ENCODE measurements around the gene MAS1L. TPM values are rescaled to one million over a fixed set of nuclear protein-coding genes. Genes with fewer than 3 reads are reported as not detected.

Gene MAS1L
- total RNA-seq, 1 donor from 2014 or later: 0.39 TPM

DNA sequence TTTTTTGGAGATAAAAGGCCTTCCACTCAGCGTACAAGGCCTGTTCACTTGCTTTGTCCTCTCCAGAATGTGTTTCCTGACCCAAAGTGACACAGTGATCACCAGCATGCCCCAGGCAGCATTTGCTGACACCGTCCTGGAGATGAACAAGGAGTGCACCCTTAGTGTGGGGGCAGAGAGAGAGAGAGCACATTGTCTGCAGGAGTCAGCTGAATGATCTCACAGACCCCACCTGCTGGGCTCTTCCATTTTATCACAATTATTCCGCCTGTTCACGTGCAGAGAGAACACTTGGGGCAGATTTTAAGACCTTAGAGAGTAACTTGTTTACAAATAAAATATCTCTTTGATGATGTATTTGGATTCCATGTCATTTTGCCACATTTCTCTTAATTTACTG, 22.4 kb upstream of the MAS1L start:
- DNase-seq: no peak

DNA sequence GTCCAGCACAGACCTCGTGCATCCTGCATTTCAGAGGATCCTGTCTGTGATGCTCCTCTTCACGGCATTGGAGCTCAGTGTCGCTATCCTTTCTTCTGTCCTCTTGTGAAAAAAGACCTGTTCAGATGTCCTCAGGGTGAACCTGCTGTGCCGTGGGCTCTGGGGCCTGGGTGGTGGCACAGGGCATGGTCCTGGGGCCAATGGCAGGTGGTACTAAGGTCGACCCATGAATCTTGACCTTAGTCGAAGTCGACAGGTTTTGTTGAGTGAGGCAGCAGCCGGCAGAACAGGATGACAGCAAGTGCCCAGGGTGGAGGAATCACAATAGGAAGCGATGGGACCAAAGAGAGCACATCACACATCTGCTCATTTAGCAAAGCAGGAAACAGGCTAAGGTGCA, 22.0 kb upstream of the MAS1L start:
- no peak for DNase-seq

DNA sequence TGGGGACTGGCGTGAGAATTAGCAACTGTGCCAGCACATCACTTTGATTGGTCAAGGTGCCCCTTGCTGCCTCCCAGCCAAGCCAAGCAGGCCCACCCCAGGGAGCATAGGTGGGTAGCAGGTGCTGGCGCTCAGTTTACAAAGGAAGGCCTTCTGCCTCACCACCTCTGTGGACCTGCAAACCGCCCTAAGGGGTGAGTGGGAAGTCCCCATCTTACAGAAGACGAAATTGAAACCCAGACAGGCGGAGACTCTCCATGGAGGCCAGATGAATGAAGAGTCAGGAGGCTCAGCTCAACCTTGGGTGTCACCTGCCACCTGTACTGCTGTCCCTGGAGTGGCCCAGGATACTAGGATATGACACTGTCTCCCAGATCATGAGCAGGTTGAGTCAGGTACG, 21.5 kb upstream of the MAS1L start:
- DNase-seq: no peak

DNA sequence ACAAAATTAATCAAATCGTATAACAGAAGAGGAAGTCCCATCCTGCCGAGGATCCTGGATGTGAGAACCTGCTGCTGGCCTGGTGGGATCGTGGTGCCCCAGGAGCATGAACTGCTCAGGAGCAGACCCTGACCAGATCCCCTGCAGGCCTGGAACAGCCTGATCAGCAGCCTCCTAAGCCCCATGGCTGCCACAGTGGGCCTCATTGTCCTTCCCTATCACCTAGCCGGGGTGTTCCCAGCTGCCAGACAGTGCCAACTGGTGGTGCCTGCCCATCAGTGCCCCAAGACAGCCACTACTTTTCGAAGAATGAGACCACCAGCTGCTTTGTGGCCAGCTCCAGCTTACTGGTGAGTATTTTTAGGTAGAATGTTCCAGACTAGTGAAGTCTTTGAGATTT, 19.6 kb upstream of the MAS1L start:
- DNase-seq: no peak

DNA sequence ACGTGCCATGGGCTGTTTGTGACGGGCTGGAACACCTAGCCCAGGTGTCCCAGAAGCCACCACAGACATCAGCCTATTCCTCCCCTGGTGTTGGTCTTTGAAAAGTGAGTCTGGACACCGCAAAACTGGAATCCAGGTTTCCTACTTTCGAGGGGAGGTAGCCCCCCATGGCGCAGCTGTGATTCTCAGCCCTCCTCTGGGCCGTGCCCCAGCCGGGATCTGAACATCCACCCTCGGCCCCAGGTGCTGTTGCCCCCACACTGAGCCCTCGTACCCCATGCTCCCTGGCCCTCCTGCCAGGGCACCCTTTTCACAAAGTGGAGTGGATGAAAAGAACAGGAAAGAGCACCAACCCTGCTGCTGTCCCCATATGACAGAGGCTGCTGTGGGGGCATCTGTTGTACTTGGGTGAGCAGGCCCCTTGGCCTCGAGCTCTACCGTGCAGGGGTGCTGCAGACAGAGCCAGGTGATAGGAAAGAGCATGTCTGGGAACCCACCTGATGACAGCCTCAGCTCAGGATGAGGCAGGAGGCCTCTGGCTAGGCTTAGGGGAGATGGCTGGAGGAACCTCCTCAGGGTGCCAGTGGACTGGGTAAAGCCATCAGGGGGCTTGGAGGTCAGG, 18.8 kb upstream of the MAS1L start:
- no peak for DNase-seq

DNA sequence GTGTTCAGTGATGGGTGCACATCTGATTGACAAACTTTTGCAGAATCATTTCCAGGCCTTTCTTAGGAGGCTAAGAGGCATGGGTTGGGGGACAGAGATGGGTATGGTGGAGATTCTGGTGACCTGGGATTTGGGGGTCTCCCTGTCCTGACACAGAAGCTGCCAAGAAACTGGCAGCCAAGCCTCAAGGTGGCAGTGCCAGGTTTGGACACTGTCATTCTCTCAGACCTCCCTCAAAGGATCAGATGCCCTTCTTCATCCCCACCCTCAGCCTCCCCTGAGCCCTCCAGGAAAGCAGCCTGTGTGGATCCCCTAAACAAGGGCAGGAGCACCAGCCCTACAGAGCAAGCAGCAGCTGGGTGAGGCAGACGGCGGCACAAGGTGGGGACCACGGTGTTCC, 18.1 kb upstream of the MAS1L start:
- DNase-seq: no peak

DNA sequence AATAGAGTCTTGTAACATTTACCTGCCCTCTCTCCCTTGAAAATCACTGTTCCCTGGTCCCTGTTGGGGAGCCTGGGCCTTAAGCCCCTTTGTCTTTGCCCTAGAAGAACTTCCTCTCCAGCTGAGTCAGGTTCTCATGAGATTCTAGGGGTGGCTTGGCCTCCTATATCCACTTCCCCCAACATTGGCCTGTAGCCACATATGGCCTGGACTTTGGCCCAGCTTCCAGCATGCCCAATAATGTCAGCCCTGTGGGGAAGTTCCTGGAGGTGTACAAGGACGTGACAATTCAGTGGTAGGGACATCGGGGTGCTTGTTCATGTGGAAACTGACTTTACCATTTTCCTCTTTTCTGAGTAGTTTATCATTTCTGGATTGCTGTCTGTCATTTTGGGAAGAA, 17.2 kb upstream of the MAS1L start:
- no peak for DNase-seq

DNA sequence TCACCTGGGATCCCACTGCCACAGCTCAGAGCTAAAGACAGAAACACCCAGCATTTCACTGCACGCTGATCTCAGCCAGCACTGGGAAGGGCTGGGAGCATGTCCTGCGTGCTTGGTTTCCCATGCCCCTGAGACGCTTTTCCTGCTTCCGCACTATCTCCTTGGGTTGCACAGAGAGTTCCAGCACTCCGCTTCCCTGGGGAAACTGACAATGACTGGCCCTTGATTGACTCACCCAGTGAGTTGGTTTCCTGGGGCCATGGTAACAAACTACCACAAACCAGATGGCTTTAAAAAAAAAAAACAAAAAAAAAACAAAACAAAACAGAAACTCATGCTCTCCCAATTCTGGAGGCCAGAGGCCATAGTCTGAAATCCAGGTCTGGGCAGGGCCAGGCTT, 14.8 kb upstream of the MAS1L start:
- DNase-seq: no peak

DNA sequence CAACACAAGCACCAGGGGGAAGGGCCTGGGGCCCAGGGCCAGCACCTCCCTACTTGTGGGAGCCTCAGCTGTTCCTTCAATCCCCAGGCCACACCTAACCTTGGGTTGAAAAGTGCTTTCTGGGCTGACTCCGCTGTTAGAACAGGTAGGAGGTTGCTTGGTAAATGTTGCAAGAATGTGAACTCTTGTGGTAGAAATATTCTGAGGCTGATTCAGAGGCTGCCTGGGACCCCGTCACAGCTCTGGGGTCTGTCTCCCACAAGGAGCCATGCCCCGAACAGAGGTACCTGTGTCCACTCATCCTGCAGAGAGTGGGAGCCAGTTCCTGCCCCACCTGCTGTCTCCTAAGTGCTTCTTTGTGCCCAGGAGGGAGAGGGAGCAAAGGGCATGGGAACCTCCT, 14.4 kb upstream of the MAS1L start:
- no peak for DNase-seq

DNA sequence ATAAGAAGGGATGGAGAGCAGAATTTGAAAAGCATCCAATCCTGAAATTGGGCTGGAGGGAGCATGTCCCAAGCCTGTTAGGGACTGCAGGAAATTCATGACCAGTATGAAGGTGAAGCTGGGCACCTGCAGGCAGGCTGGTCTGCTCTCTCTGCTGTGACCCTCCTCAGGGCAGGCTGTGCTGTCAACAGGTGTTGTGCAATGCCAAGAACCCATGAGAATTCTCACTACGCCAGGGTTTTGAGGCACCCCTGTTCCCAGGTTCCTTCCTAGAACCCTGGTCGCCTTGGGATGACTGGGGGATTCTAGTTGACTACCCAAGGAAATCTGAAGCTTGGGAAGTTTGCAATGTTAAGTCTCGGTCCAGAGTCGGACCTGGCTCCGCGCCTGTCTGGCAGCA, 13.3 kb upstream of the MAS1L start:
- no peak for DNase-seq

DNA sequence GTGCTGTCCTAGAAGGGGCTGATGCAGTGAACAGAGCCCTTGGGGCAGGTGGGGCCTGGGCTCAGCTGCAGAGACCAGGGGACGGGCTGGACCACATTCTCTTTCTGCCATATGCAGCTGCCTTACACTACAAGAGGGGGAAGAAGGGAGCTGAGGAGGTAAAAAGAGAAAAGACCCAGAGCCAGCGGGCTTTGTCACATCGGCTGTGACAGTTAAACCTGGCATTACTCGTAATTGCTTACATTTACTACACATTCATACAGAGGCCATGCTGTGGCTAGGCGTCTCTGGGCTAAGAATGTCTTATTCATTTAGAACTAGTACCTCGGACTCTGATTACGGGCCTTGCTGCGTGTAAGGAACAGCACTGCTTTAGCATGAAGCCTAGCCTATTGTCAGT, 12.8 kb upstream of the MAS1L start:
- DNase-seq: no peak

DNA sequence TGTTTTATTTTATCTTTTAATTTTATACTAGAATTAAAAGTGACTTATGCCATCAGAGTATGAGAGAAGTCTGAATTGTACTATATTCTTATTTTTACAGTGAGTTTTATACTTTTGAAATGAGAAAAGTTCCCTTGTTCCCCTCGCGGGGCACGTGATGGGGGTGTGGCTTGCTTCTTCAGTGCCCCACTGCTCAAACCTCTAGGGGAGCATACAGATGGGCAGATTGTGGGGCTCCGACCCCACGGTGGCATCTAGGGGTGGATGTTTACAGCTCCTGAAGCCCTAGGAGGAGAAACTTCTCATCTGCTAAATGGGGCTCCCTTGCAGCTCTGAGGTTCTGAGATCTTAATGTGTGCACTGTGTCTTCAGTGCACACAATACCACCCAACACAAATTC, 11.9 kb upstream of the MAS1L start:
- no peak for DNase-seq

DNA sequence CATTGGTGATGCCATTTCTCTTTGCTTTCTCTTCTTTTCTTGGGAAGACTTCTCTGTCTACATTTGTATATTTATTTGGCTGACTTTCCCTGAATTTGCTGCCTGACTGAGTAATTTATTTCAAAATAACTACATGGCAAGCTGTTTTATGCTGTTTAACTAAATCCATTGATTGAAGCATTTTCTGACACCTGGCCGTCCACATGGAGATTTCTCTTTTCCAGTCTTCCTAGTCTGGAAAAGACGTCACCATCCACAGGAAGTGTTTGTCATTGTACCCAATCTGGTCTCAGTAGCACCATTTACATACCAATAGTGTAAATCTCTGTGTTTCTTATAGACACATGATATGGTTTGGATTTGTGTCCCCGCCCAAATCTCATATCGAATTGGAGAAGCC, 9.2 kb upstream of the MAS1L start:
- no peak for DNase-seq

DNA sequence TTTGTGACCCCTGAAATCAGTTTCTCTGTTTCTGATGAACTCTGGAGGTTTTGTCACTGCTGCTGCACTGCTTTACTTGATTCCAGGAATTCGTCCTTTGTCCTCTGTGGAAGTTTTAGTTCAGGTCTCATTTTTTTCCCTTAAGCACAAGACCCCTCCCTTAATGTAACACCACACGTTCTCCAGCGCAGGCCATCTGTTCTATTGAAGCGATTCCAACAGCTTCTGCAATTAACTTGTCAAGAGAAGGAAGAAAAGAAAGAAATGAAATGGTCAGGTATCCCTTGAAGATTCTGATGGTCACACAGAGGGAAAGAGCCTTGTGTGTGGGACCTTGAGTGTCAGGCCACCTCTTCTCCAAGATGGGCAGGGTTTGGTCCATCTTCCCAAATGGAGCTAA, 7.8 kb upstream of the MAS1L start:
- DNase-seq: no peak

DNA sequence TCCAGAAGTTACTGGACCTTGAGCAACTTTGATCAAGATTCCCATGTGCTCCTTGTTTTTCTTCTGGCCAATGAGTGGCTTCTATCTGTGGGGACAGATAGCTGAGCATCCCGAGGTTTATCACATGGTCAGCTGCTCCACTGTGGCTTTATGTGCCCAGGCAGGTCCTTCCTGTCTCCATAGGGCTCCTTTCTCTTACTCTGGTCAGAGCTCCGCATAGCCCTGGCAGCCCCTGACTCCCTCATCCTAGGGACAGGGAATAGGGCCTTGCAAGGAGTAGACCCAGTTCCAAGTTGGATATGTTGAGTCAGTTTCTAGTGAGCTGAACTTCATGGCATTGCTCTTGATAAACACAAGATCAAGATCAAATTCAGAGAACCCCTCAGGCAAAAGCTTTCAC, 6.4 kb upstream of the MAS1L start:
- no peak for DNase-seq

DNA sequence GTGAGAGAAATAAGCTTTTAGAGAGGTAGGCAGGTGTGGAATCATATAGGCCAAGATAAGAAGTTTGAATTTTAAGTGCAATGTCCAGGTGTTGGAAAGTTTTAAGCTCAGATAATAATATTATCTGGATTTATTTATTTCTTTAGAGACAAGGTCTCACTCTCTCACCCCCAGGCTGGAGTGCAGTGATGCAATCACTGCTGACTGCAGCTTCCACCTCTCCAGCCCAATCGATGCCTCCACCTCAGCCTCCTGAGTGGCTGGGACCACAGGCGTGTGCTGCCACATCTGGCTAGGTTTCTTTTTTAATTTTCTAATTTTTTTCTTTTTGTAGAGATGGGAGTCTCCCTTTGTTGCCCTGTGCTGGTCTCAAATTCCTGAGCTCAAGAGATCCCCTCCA, 5.5 kb upstream of the MAS1L start:
- DNase-seq: no peak

DNA sequence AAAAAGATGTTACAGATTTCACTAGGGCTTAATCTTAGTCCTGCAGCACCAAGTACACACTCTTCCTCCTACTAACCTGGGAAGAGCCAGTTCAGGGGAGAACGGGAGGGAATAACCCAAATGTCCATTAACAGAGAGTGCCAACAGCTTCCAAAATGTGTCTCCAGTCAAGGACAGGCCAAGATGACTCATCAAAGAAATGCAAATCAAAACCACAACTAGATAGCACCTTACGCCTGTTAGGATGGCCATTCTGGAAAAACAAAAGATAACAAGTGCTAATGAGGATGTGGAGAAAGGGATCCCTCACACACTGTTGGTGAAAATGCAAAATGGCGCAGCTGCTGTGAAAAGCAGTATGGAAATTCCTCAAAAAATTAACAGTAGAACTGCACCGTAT, 3.8 kb upstream of the MAS1L start:
- no peak for DNase-seq

DNA sequence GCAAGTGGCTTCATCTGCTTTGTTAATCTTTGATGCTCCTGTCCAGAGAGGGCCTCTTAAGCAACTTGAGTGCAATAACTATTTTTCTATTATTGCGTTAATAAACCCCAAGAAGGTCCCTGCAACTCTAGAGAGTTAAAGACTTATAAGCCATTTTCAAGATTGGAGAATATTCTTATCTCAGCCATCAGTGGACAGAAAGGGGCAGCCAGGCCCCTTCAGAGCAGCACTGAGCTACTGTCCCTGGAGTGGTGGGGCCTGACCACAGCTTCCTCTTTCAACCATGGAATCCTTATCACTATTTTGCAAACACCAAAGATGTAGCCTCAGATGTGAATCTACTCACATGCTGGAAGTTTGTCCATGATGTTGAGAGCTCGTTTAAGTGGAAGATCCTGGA, 2.8 kb upstream of the MAS1L start:
- DNase-seq: no peak

DNA sequence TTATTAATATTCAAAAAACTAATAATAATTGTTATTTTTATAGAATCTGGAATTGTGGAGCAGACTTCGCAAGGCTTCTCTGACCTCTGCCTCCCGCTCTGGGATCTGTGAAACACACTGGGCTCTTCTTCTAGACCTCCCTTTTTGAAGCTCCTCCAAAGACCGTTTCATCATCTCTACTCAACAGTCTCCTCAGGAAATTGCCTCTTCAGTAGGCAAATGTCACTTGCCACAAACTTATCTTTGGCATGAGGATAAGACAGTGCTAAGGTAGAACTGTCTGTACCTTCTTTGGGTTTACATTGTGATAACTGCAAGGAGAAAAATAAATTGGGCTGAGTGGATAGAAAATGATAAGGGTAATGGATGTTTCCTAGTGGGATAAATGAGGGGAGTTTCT, 2.3 kb upstream of the MAS1L start:
- no peak for DNase-seq

DNA sequence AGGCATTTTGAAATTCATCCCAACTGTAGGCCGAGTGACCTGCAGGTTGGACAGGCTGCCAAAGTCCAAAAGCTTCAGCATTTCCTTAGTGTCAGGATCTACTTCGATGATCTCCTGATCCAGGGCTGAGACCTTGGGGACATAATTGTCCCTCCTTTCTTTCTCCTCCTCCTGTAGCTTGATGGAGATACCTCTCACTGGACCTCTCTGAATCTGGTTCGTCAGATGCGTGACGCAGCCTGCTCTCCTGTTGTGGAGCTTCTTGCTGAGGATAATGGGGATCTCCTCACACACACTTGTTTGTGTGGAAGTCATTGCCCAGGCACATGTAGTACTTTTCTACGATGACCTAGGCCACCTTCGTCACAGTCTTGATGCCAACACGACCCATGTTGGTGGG, 1.5 kb upstream of the MAS1L start:
- DNase-seq: no peak

DNA sequence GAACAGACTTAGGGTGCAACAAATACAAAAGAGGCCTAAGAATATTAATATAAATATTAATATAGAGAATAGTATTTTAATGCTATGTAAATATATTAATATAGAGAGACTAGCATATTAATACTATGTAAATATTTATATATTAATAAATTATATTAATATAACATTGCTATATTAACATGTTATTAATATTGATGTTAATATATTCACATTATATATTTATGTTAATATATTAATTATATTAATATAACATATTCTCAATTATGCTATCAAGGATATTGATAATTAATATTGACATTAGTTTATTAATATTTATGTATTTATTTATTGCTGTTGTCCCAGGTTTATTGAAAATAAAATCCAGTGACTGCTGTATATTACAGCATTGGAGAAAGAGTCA, 1.1 kb upstream of the MAS1L start:
- no peak for DNase-seq

DNA sequence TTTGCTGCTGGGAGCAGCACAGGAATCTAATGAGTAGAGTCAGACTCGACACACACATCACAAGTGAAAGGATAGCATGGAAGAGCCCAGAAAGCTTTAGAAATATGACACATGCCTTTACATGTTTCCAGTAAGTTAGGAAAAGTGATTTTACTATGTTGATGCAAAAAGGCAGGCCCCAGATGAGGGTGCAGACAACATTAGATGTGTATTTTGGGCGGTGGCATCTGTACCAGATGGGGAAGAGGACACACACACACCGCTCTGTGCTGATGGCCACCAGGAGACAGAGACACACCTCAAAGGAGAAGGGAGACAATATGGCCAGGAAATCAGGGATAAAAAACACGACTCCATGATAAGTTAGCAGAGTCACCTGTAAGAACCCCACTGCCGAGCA, 625 bp downstream of the MAS1L start:
- DNase-seq: no peak

DNA sequence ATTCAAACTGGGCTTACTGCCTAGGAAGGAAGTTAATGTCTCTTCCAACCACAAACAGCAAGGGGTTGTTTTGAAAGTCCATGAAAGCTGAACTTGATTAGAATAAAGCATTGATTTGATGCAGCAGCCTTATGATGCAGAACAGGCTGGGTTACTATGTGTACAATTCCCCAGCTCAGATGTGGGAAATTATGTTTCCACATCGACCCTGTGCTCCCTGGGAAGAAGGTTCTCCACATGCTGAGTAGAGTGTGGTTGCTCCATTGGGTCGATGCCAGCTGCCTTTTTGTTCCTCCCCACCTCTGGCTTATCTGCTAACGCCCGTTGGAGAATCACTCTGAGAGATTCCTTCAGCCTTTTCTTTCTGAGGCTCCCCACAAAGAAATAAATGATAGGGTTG, 1.2 kb downstream of the MAS1L start:
- DNase-seq: no peak

DNA sequence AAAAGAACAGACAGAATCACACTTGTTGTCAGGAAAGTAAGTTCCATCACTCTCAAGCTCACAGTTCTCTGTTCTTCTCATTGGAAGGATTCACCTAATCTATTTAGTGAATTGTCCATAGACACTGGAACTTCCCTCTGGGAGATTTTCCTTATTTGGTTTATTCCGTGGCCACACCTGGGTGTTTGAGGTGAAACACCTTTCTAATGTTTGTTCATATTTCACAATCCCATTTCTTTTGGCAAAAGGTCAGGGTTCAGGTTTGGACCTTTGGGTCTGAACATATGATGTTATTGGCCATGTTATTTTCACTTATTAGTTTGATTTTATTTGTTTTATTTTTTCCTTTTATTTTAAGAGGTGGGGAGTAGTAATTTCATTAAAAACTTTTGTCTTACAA, 4.0 kb downstream of the MAS1L start:
- DNase-seq: no peak

DNA sequence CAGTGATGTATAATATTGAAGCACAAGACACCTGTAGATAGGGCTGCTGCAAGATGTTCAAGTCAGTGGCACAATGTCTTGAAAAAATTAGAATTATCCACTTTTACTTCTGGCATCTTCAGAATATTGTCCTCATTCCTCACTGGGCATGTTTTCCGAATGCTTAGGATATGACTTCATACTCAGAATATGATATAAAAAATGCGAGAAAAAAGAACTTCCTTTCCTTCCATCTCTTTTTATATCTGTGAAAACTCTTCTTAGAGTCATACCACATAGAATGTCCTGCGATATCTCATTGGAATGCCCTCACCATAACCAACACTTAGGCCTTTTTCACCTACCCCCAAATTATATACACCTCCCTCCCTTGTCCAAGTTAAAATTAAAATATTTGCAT, 4.6 kb downstream of the MAS1L start:
- DNase-seq: no peak

DNA sequence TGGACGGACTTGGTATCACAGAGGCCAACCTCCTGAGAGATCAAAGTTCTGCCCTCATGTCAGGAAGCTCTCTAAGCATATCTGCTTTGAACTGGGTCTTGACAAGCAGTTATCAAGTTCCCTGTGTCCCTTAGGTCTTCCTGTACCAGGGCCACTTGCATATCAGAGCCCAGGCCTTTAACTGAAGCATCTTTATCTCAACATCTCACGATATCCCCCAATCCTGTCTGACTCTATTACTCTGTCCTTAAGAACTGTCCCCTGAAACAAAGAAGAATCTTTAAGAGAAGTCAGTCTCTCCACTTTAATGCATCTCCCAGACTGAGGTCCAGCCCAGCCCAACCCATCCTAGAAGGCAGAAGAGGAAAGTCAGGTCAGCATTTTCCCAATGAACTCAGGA, 8.2 kb downstream of the MAS1L start:
- DNase-seq: no peak

Measured in skin of body (tissue), 2 donors.